MM.1S (cell line): ENCODE results near the gene SLFN11.

ENCODE experiments used
- DNase-seq: peaks from one replicate; pipeline ENCODE4 v3.0.0-alpha.2; 2015
- H2AFZ ChIP-seq: fragments of 300-600 bp; sonication (generic); 2 replicates; pipeline ENCODE4 v1.6.0; 2016; ENCODE audit warnings: antibody characterized with exemption, low read length
- H3F3A ChIP-seq: fragments of 300-600 bp; sonication (generic); 2 replicates; pipeline ENCODE4 v1.6.1; 2016; ENCODE audit warnings: mild to moderate bottlenecking, antibody characterized with exemption, low read length, moderate library complexity, mixed read lengths; ENCODE audit not compliant: insufficient read depth
- H3K27ac ChIP-seq: fragments of 300-600 bp; sonication (generic); 2 replicates; pipeline ENCODE4 v1.5.1; 2016; ENCODE audit warnings: mild to moderate bottlenecking, low read length
- H3K27me3 ChIP-seq: fragments of 300-600 bp; sonication (generic); replicated peaks from 2 replicates; pipeline ENCODE4 v1.6.0; 2016; ENCODE audit warnings: low read length; ENCODE audit not compliant: insufficient read depth
- H3K36me3 ChIP-seq: fragments of 300-600 bp; sonication (generic); replicated peaks from 2 replicates; pipeline ENCODE4 v1.6.1; 2016; ENCODE audit warnings: mild to moderate bottlenecking, low read length, mixed read lengths; ENCODE audit not compliant: insufficient read depth
- H3K4me1 ChIP-seq: fragments of 300-600 bp; sonication (generic); 2 replicates; pipeline ENCODE4 v1.6.1; 2016; ENCODE audit warnings: low read length, mixed read lengths
- H3K4me2 ChIP-seq: fragments of 300-600 bp; sonication (generic); 2 replicates; pipeline ENCODE4 v1.6.0; 2016; ENCODE audit warnings: low read depth, low read length
- H3K4me3 ChIP-seq: fragments of 300-600 bp; sonication (generic); 2 replicates; pipeline ENCODE4 v1.5.1; 2016; ENCODE audit warnings: low read length, mixed read lengths
- H3K79me2 ChIP-seq: fragments of 300-600 bp; sonication (generic); 2 replicates; pipeline ENCODE4 v1.6.1; 2016; ENCODE audit warnings: mixed run types, low read length, mixed read lengths
- H3K9ac ChIP-seq: fragments of 300-600 bp; sonication (generic); 2 replicates; pipeline ENCODE4 v1.6.1; 2016; ENCODE audit warnings: low read length, mixed read lengths
- H3K9me2 ChIP-seq: fragments of 300-600 bp; sonication (generic); replicated peaks from 2 replicates; pipeline ENCODE4 v1.6.1; 2016; ENCODE audit warnings: mild to moderate bottlenecking, low read length, mixed read lengths; ENCODE audit not compliant: insufficient read depth
- H3K9me3 ChIP-seq: fragments of 300-600 bp; sonication (generic); replicated peaks from 2 replicates; pipeline ENCODE4 v1.6.1; 2016; ENCODE audit warnings: mild to moderate bottlenecking, low read length, mixed read lengths; ENCODE audit not compliant: insufficient read depth
- H4K20me1 ChIP-seq: fragments of 300-600 bp; sonication (generic); 2 replicates; pipeline ENCODE4 v1.6.1; 2016; ENCODE audit warnings: mild to moderate bottlenecking, low read length, moderate library complexity, mixed read lengths; ENCODE audit not compliant: insufficient read depth
- EZH2 ChIP-seq: fragments of 300-600 bp; sonication (generic); optimal IDR thresholded peaks from 2 replicates; pipeline ENCODE3; 2017; ENCODE audit warnings: low read depth, mild to moderate bottlenecking, antibody characterized with exemption, low read length, mixed read lengths
- EZH2phosphoT487 ChIP-seq: fragments of 300-600 bp; sonication (generic); IDR thresholded peaks from 2 replicates; pipeline ENCODE4 v1.6.1; 2018; ENCODE audit warnings: antibody characterized with exemption, low read length
- TF ChIP-seq, protein P1 (sequence below): fragments of 300-600 bp; sonication (generic); IDR thresholded peaks from 2 replicates; pipeline ENCODE4 v1.5.1; 2016; ENCODE audit warnings: antibody characterized with exemption, low read length, mixed read lengths

Gene SLFN11

DNA sequence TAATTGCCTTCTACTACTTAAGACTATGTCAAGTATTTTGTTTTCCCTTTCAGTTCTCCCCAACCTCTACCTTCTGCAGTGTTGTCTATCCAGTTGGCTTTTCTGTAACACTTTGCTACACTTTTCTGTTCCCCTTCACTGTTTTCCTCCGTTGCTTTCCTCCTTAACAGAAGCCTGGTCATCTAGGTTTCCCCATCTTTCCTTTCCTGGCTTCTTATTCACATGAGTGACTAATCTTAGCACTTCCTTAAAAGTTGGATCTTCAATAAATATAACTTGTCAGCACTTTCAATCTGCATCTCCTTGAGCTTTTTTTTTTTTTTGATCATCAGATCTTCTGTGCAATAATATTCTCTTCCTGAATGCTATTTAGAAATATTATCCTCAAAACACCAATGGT, 2.8 kb upstream of the SLFN11 start:
- H3K27ac ChIP-seq: peak overlapping the region; percentile 26; the same call in 1 of the 2 replicates
- TF ChIP-seq, protein P1, sequence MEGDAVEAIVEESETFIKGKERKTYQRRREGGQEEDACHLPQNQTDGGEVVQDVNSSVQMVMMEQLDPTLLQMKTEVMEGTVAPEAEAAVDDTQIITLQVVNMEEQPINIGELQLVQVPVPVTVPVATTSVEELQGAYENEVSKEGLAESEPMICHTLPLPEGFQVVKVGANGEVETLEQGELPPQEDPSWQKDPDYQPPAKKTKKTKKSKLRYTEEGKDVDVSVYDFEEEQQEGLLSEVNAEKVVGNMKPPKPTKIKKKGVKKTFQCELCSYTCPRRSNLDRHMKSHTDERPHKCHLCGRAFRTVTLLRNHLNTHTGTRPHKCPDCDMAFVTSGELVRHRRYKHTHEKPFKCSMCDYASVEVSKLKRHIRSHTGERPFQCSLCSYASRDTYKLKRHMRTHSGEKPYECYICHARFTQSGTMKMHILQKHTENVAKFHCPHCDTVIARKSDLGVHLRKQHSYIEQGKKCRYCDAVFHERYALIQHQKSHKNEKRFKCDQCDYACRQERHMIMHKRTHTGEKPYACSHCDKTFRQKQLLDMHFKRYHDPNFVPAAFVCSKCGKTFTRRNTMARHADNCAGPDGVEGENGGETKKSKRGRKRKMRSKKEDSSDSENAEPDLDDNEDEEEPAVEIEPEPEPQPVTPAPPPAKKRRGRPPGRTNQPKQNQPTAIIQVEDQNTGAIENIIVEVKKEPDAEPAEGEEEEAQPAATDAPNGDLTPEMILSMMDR: no peak
- no peak for TF ChIP-seq EZH2
- TF ChIP-seq EZH2phosphoT487: no peak
- no peaks in the 10 kb centered on the region for H3K27me3 ChIP-seq

DNA sequence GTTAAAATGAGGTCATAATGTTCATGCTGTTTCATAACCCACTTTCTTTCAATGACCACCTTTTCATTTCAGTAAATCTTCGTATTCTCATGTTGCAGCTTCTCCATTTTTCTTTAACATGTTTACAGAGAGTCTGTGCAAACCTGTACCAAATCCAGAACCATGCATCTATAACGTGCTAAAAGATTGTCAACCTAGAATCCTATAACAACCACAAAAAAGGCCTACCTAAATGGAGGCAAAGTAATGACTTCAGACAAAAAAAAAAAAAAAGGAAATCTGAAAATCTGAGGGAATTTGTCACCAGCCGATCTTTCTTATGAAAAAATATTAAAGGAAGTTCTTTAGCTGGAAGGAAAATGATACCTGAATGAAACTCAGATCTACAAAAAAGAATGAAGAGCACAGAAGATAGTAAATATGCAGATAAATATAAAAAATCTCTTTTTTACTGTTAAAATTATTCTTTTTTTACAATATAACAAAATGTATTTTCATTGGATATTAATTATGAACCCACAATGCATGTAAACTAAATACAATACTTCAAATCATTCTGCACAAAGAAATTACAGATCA, 1.4 kb upstream of the SLFN11 start:
- Histone ChIP-seq H3K4me2 (peak overlapping the region; percentile 99), H3K27me3 (no peaks in the 10 kb centered on the region), H3K27ac (peak overlapping the region; percentile 90; the same call in 1 of the 2 replicates), H3K79me2 (peaks cover 30% of the 10 kb centered on the region), H3K36me3 (no peaks in the 10 kb centered on the region), H3K9ac (peak overlapping the region; percentile 93), H3K9me2 (no peaks in the 10 kb centered on the region), H4K20me1 (no peaks in the 10 kb centered on the region), H3K4me1 (peaks cover 24% of the 10 kb centered on the region), H3K4me3 (peak overlapping the region; percentile 73), H3K9me3 (no peaks in the 10 kb centered on the region), H2AFZ (peak overlapping the region; percentile 88), H3F3A (peaks cover 29% of the 10 kb centered on the region)
- TF ChIP-seq EZH2phosphoT487 (no peak), EZH2 (no peak)
- TF ChIP-seq, protein P1: no peak
- DNase-seq: no peak

More for the DNA sequence above, 2.8 kb upstream of the SLFN11 start:
- Histone ChIP-seq H3K4me3 (peak overlapping the region; percentile 30; the same call in 1 of the 2 replicates), H3K36me3 (no peaks in the 10 kb centered on the region), H3F3A (peaks cover 26% of the 10 kb centered on the region), H4K20me1 (no peaks in the 10 kb centered on the region), H2AFZ (0 out of 2 replicates have a peak overlapping the region, but pooled peaks have one; percentile 70), H3K79me2 (peaks cover 16% of the 10 kb centered on the region), H3K9ac (no peak overlapping the region), H3K9me2 (no peaks in the 10 kb centered on the region), H3K4me2 (peak overlapping the region; percentile 62), H3K4me1 (peaks cover 15% of the 10 kb centered on the region), H3K9me3 (no peaks in the 10 kb centered on the region)
- DNase-seq: no peak

DNA sequence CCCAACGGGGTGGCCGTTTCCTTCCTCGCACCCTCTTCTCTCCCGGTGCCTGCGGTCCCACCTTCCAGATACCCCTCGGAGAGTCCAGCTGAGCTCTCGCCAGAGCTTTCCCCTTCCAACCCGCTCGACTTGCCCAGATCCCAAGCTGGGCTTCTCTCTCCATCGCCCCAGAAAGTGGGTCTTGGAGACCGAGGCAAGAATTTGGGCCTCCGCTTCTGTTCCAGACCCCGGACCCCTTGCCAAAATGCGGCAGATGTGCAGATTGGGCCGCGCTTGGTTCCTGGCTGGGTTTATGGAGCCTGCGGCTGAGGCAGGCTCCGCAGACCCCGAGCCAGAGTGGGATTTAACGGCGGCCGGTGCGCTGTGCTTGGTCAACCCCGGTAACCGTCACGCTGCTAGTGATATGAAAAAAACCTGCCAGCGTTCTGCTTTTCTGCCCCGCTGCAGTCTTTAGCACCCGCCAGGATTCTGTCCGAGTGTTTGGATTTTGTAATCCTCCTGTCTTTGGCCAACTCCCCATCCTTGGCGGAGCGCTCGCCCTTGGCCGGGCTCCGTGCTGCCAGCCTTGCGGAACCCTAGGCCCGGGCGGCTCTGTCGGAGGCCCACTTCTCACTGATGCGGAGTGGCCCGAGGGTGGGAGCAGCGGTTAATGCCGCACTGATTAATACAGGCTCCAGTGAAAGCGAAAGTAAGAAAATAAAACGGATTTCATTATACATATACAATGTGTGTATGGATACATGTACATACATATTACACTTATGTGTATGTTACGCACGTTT, 754 bp upstream of the SLFN11 start:
- peak; percentile 62 for DNase-seq
- Histone ChIP-seq H2AFZ (peak overlapping the region; percentile 88), H3K27me3 (no peaks in the 10 kb centered on the region), H3K36me3 (no peaks in the 10 kb centered on the region), H3K4me3 (peak overlapping the region; percentile 73), H3K4me1 (peaks cover 31% of the 10 kb centered on the region), H3K79me2 (peaks cover 36% of the 10 kb centered on the region), H3K9me3 (no peaks in the 10 kb centered on the region), H4K20me1 (no peaks in the 10 kb centered on the region), H3K4me2 (peak overlapping the region; percentile 99), H3K9me2 (no peaks in the 10 kb centered on the region), H3F3A (peaks cover 36% of the 10 kb centered on the region), H3K27ac (peak overlapping the region; percentile 90), H3K9ac (peak overlapping the region; percentile 93)
- TF ChIP-seq, protein P1: no peak
- TF ChIP-seq EZH2phosphoT487 (no peak), EZH2 (no peak)
